ENCODE data around the gene HPCAL4.

- TF ChIP-seq EZH2phosphoT487 (IDR thresholded peaks at IDR 0.05; ENCODE audit: insufficient read depth, low read depth) (no peak), EZH2 (IDR thresholded peaks at IDR 0.05; ENCODE audit: insufficient read depth, poor library complexity, severe bottlenecking) (no peak)
Observed at GRCh38 chr1:39647247-39647646, 44.0 kb downstream of the HPCAL4 start.
